ENCODE data around the gene ZBTB40. TPM values are rescaled to one million over a fixed set of nuclear protein-coding genes. Genes with fewer than 3 reads are reported as not detected.

Gene ZBTB40
- polyA plus RNA-seq, 2 of the 4 experiments (the other 2 are of a cell fraction) = 6.2 to 7.0 TPM

DNA sequence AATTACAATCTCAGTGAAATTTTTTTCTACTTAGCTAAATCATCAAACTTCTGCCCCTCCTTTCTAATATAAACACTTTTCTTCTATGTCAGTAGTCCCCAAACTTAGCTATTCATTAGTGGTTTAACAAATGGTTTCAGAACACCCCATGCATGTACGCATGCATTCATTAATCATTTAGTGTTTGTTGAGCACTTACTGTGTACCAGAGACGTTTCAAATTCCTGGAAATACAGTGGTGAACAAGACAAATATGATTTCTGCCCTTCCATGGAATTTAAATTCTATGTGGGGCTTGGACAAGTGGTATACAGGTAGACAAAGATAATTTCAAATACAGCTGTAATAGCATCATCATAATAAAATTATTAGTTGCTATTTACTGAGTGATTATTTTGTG is 1.5 kb downstream of the ZBTB40 start:
- FAIRE-seq (no peak), DNase-seq (ENCODE audit: low read depth in 1 of 2, low spot score in 1 of 2) (no peak), ATAC-seq (no peak)
- H3K4me2 ChIP-seq = peak overlapping the region; percentile 84
- H3K9me3 ChIP-seq = no peaks in the 10 kb centered on the region
- ChIA-PET POLR2A (no interaction called here), CTCF (interaction anchor here (1.0 to 1.3 kb wide), 2 partner anchors 9 to 33 kb away, joined by 3 to 4 read pairs; no protein-coding TSS in a partner anchor)
- peaks cover 7% of the 10 kb centered on the region; the same call in 2 of the 3 replicates for H3K4me1 ChIP-seq
- TF ChIP-seq MYC (IDR thresholded peaks at IDR 0.05; ENCODE audit: borderline replicate concordance, low read length) = no peak
- TF ChIP-seq CBX2 (IDR thresholded peaks at IDR 0.05; ENCODE audit: borderline replicate concordance, low read depth) = no peak
- no peak for TF ChIP-seq PBX3 (IDR thresholded peaks at IDR 0.05)
- no peak for TF ChIP-seq HOXB5 (CRISPR knock-in tag; IDR thresholded peaks at IDR 0.05)
- no peak for TF ChIP-seq RCOR1 (IDR thresholded peaks at IDR 0.05; ENCODE audit: low read depth, low read length)
- no peak for TF ChIP-seq HDAC2 (IDR thresholded peaks at IDR 0.05)
- TF ChIP-seq JUNB (IDR thresholded peaks at IDR 0.05) = no peak
- TF ChIP-seq NR3C1 (IDR thresholded peaks at IDR 0.05) = no peak
- TF ChIP-seq CHD2 (IDR thresholded peaks at IDR 0.05; ENCODE audit: low read length, partially characterized antibody) = no peak
- TF ChIP-seq, protein P1, sequence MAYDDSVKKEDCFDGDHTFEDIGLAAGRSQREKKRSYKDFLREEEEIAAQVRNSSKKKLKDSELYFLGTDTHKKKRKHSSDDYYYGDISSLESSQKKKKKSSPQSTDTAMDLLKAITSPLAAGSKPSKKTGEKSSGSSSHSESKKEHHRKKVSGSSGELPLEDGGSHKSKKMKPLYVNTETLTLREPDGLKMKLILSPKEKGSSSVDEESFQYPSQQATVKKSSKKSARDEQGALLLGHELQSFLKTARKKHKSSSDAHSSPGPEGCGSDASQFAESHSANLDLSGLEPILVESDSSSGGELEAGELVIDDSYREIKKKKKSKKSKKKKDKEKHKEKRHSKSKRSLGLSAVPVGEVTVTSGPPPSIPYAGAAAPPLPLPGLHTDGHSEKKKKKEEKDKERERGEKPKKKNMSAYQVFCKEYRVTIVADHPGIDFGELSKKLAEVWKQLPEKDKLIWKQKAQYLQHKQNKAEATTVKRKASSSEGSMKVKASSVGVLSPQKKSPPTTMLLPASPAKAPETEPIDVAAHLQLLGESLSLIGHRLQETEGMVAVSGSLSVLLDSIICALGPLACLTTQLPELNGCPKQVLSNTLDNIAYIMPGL (CRISPR knock-in tag; IDR thresholded peaks at IDR 0.05; ENCODE audit: borderline replicate concordance) = no peak
- TF ChIP-seq, protein P2, sequence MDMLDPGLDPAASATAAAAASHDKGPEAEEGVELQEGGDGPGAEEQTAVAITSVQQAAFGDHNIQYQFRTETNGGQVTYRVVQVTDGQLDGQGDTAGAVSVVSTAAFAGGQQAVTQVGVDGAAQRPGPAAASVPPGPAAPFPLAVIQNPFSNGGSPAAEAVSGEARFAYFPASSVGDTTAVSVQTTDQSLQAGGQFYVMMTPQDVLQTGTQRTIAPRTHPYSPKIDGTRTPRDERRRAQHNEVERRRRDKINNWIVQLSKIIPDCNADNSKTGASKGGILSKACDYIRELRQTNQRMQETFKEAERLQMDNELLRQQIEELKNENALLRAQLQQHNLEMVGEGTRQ (IDR thresholded peaks at IDR 0.05) = no peak
- TF ChIP-seq KDM1A (IDR thresholded peaks at IDR 0.05; ENCODE audit: low read depth) = no peak
- no peak for TF ChIP-seq SREBF2 (IDR thresholded peaks at IDR 0.05)
- TF ChIP-seq EHF (CRISPR knock-in tag; IDR thresholded peaks at IDR 0.05) = no peak
- WGBS (ENCODE audit: missing lambda C conversion rate) = 70% methylated on average over 2 of the region's 2 CpGs
- no peak overlapping the region; a peak in 1 of 6 replicates for H3K27ac ChIP-seq
- 0 out of 3 replicates have a peak overlapping the region, but pooled peaks have one; percentile 72 for H3K4me3 ChIP-seq

DNA sequence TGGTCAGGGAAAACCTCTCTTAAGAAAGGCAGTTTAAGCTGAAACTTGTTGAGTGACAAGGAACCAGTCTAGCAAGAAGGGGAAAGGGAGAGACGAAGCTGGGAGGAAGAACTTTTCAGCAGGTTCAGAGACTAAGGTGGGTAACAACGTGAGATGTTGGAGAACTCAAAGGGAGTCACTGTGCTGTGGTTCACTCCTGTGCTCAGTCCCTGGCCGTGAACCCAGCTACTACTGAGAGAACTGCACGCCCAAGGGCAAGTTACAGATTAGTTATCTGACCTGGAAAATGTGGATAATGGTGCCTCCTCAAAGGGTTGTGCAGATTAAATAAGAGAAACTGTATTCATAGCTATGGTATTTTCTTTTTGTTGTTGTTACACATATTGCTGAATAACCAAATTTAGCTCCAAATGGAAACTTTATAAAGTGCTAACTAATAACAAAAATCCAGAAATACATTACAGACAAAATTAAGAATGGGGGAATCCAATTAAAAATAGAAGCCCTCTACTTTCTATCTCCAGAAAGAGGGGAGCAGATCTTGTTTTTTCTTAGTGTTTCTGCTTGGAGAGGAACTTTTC is 2.9 kb downstream of the ZBTB40 start:
- H3K4me1 ChIP-seq = peaks cover 7% of the 10 kb centered on the region; the same call in 2 of the 3 replicates
- ATAC-seq (no peak), DNase-seq (ENCODE audit: low read depth in 1 of 2, low spot score in 1 of 2) (no peak), FAIRE-seq (no peak)
- H3K9me3 ChIP-seq = no peaks in the 10 kb centered on the region
- no peak overlapping the region for H3K4me3 ChIP-seq
- no peak for TF ChIP-seq EHF (CRISPR knock-in tag; IDR thresholded peaks at IDR 0.05)
- TF ChIP-seq, protein P3, sequence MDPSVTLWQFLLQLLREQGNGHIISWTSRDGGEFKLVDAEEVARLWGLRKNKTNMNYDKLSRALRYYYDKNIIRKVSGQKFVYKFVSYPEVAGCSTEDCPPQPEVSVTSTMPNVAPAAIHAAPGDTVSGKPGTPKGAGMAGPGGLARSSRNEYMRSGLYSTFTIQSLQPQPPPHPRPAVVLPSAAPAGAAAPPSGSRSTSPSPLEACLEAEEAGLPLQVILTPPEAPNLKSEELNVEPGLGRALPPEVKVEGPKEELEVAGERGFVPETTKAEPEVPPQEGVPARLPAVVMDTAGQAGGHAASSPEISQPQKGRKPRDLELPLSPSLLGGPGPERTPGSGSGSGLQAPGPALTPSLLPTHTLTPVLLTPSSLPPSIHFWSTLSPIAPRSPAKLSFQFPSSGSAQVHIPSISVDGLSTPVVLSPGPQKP (IDR thresholded peaks at IDR 0.05; ENCODE audit: low read depth, low read length) = no peak
- TF ChIP-seq PHF8 (IDR thresholded peaks at IDR 0.05; ENCODE audit: borderline replicate concordance, low read depth) = no peak
- no peak for TF ChIP-seq CHD4 (IDR thresholded peaks at IDR 0.05; ENCODE audit: borderline replicate concordance)
- TF ChIP-seq E2F6 (IDR thresholded peaks at IDR 0.05; ENCODE audit: borderline replicate concordance, low read depth) = no peak
- TF ChIP-seq NPAS2 (CRISPR knock-in tag; IDR thresholded peaks at IDR 0.05; ENCODE audit: borderline replicate concordance) = no peak
- H3K4me2 ChIP-seq = no peak overlapping the region
- 88% methylated on average over 4 of the region's 4 CpGs for WGBS (ENCODE audit: missing lambda C conversion rate)
- ChIA-PET CTCF (interaction anchor here (0.5 to 1.5 kb wide), 3 partner anchors 20 to 33 kb away, joined by 3 to 4 read pairs (median 4); no protein-coding TSS in a partner anchor), POLR2A (no interaction called here)
- no peak overlapping the region for H3K27ac ChIP-seq
